Kidney (tissue), 14 donors: ENCODE measurements around the gene HIVEP3. TPM values are rescaled to one million over a fixed set of nuclear protein-coding genes. Genes with fewer than 3 reads are reported as not detected.

ENCODE experiments used
- DNase-seq, 5 donors: peaks; one replicate each; pipeline ENCODE4 v3.0.0-alpha.2; 2013 to 2020
- FAIRE-seq: peaks from 2 replicates; lab custom pipeline; 2012; peaks lifted over from hg19 to GRCh38; lab: Jason Lieb, UNC
- H3K27ac ChIP-seq, 2 donors: one replicate each; pipeline ENCODE4 v1.7.0; 2013; ENCODE audit warnings: low read depth in 2 of 2, low read length in 2 of 2, inconsistent platforms in 1 of 2
- H3K27me3 ChIP-seq: one replicate; pipeline ENCODE4 v1.7.1; 2013; ENCODE audit warnings: low read length, inconsistent platforms; ENCODE audit not compliant: control insufficient read depth, insufficient read depth
- H3K36me3 ChIP-seq, 3 donors: one replicate each; pipeline versions ENCODE4 v1.7.0 to v1.7.1; 2013; ENCODE audit warnings: low read length in 3 of 3, control low read depth in 1 of 3, inconsistent platforms in 1 of 3; ENCODE audit not compliant: insufficient read depth in 3 of 3, control insufficient read depth in 2 of 3
- H3K4me1 ChIP-seq, 3 donors: one replicate each; pipeline versions ENCODE4 v1.7.0 to v1.7.1; 2013; ENCODE audit warnings: low read length in 3 of 3, inconsistent platforms in 1 of 3, low read depth in 1 of 3; ENCODE audit not compliant: control insufficient read depth in 2 of 3, insufficient read depth in 2 of 3
- H3K4me3 ChIP-seq, 3 donors: one replicate each; pipeline versions ENCODE4 v1.7.0 to v1.8.1; 2013; ENCODE audit warnings: low read length in 3 of 3, control low read depth in 1 of 3, inconsistent platforms in 1 of 3
- H3K9ac ChIP-seq, 3 donors: one replicate each; pipeline versions ENCODE4 v1.7.0 to v1.7.1; 2013; ENCODE audit warnings: low read length in 3 of 3, control low read depth in 1 of 3, inconsistent platforms in 1 of 3
- H3K9me3 ChIP-seq, 3 donors: one replicate each; pipeline versions ENCODE4 v1.7.0 to v1.7.1; 2013; ENCODE audit warnings: low read length in 3 of 3, control low read depth in 1 of 3, inconsistent platforms in 1 of 3; ENCODE audit not compliant: control insufficient read depth in 2 of 3, insufficient read depth in 1 of 3
- intact Hi-C: fragments of 100-400 bp; cut with DNase I; formaldehyde crosslinking; loops from one replicate; pipeline ENCODE4 v1.11.1; 2022
- polyA plus RNA-seq: library from polyadenylated mRNA; stranded (reverse); fragments of 350-450 nt; fragmentation: Illumina TruSeq; extraction: RNeasy Lipid Tissue Mini Kit (QIAGEN cat#74804); gene quantifications from one replicate; pipeline ENCODE4 v1.2.3, GENCODE V29; 2014; ENCODE audit warnings: low read depth, low replicate concordance; ENCODE audit not compliant: insufficient read depth
- total RNA-seq: library from RNA; stranded (reverse); fragmentation: NEBNext Ultra II Directional; extraction: Animal tissue kit (Norgen Biotek cat#: 25700); gene quantifications from one replicate; pipeline ENCODE4 v1.2.1, GENCODE V29; 2021
- TF ChIP-seq, protein P1 (sequence below): IDR thresholded peaks from 3 replicates; pipeline ENCODE4 v1.5.1; 2012; ENCODE audit warnings: mild to moderate bottlenecking, moderate library complexity, borderline replicate concordance; ENCODE audit not compliant: insufficient read depth; ENCODE audit errors: extremely low read depth
- donor health status: control.
- donor health status: control.
- donor health status: control.
- donor health status: control.
- donor health status: control.
- donor health status: DM: yes; HTN: yes; CAD: no.
- donor health status: Normal renal cell carcinoma (clear cell type).

Gene HIVEP3
- total and polyA plus RNA-seq, 2 donors from 2014 or later, result 3.5 to 11.0 TPM

DNA sequence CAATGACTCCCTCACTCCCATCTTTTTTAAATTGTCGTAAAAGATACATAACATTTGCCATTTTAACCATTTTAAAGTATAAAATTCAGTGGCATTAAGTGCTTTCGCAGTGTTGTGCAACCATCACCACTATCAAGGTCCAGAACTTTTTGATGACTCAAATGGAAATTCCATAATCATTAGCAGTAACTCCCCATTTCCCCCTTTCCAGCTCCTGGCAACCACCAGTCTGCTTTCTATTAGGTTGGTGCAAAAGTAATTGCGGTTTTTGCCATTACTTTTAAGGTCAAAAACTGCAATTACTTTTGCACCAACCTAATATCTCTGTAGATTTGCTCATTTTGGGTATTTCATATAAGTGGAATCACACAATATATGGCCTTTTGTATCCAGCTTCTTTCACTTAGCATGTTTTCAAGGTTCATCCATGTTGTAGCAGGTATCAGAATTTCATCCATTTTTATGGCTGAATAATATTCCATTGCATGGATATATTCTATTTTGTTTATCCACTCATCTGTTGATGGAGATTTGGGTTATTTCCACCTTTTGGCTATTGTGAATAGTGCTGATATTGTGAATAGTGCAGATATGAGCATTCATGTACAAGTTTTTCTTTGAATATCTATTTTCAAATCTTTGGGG lies 159.7 kb downstream of the HIVEP3 start:
- no peaks in the 10 kb centered on the region for H3K36me3 ChIP-seq
- no peak for DNase-seq
- peaks cover 0 to 13% (median 0%) of the 10 kb centered on the region in 3 donors for H3K9me3 ChIP-seq
- H3K4me3 ChIP-seq, result no peak overlapping the region
- H3K27ac ChIP-seq, result no peak overlapping the region
- no peak for FAIRE-seq
- no peak overlapping the region for H3K9ac ChIP-seq
- TF ChIP-seq, protein P1, sequence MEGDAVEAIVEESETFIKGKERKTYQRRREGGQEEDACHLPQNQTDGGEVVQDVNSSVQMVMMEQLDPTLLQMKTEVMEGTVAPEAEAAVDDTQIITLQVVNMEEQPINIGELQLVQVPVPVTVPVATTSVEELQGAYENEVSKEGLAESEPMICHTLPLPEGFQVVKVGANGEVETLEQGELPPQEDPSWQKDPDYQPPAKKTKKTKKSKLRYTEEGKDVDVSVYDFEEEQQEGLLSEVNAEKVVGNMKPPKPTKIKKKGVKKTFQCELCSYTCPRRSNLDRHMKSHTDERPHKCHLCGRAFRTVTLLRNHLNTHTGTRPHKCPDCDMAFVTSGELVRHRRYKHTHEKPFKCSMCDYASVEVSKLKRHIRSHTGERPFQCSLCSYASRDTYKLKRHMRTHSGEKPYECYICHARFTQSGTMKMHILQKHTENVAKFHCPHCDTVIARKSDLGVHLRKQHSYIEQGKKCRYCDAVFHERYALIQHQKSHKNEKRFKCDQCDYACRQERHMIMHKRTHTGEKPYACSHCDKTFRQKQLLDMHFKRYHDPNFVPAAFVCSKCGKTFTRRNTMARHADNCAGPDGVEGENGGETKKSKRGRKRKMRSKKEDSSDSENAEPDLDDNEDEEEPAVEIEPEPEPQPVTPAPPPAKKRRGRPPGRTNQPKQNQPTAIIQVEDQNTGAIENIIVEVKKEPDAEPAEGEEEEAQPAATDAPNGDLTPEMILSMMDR, result no peak
- intact Hi-C loops, result no loop called here
- no peaks in the 10 kb centered on the region for H3K4me1 ChIP-seq
- no peaks in the 10 kb centered on the region for H3K27me3 ChIP-seq

DNA sequence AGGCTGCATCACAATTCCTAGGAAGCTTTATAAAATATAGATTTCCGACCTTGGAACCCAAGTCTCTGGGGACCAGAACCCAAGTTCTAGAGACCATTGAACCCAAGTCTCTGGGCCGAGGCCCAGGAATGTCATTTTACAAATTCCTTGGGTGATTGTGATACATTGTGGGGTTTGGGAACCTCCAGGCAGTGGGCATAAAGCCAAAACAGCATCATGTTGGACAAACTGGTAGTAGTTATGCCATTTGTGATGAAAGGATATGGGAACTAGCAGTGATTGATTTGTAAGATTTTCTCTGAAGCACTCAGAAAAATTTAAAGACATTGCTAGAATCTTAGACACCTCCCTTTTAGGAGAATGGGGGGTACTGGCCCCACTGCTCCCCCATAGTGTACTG lies 160.2 kb downstream of the HIVEP3 start:
- Histone ChIP-seq H3K9ac (no peak overlapping the region), H3K4me3 (no peak overlapping the region), H3K36me3 (no peaks in the 10 kb centered on the region), H3K9me3 (peaks cover 0 to 13% (median 0%) of the 10 kb centered on the region in 3 donors), H3K27me3 (no peaks in the 10 kb centered on the region), H3K27ac (no peak overlapping the region), H3K4me1 (no peaks in the 10 kb centered on the region)
- TF ChIP-seq, protein P1, result no peak
- intact Hi-C loops, result no loop called here
- FAIRE-seq (no peak), DNase-seq (no peak)

DNA sequence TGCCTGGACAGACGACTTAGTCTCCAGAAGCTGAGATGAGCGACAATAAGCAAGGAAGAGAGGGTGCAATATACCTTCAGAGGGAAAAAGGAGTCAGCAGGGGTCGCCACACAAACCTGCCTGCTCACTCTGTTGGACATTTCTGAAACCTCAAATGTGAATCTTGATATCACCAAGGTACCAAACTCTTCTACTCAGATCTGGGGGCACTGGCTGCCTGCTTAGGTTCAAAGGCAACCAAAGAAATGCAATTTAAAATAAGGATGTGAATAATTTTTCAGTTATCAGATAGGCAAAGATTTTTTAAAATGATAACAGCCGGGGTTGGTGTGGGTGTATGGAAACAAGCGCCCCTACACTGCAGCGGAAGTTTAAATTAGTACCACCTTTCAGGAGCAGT lies 164.2 kb downstream of the HIVEP3 start:
- TF ChIP-seq, protein P1, result no peak
- intact Hi-C loops, result no loop called here
- no peak for FAIRE-seq

More for the DNA sequence above, 164.2 kb downstream of the HIVEP3 start:
- Histone ChIP-seq H3K27me3 (no peaks in the 10 kb centered on the region), H3K9ac (no peak overlapping the region), H3K4me3 (no peak overlapping the region), H3K9me3 (no peaks in the 10 kb centered on the region), H3K27ac (no peak overlapping the region), H3K4me1 (peaks cover 0 to 2% (median 0%) of the 10 kb centered on the region in 3 donors), H3K36me3 (no peaks in the 10 kb centered on the region)
- DNase-seq, result no peak
